Kidney (tissue), 14 donors: ENCODE measurements around the gene MYOT. TPM values are rescaled to one million over a fixed set of nuclear protein-coding genes. Genes with fewer than 3 reads are reported as not detected.

Source experiments
- DNase-seq, 5 donors: peaks; one replicate each; pipeline ENCODE4 v3.0.0-alpha.2; 2013 to 2020
- FAIRE-seq: peaks from 2 replicates; lab custom pipeline; 2012; peaks lifted over from hg19 to GRCh38; lab: Jason Lieb, UNC
- H3K27ac ChIP-seq, 2 donors: one replicate each; pipeline ENCODE4 v1.7.0; 2013; ENCODE audit warnings: low read depth in 2 of 2, low read length in 2 of 2, inconsistent platforms in 1 of 2
- H3K27me3 ChIP-seq: one replicate; pipeline ENCODE4 v1.7.1; 2013; ENCODE audit warnings: low read length, inconsistent platforms; ENCODE audit not compliant: control insufficient read depth, insufficient read depth
- H3K36me3 ChIP-seq, 3 donors: one replicate each; pipeline versions ENCODE4 v1.7.0 to v1.7.1; 2013; ENCODE audit warnings: low read length in 3 of 3, control low read depth in 1 of 3, inconsistent platforms in 1 of 3; ENCODE audit not compliant: insufficient read depth in 3 of 3, control insufficient read depth in 2 of 3
- H3K4me1 ChIP-seq, 3 donors: one replicate each; pipeline versions ENCODE4 v1.7.0 to v1.7.1; 2013; ENCODE audit warnings: low read length in 3 of 3, inconsistent platforms in 1 of 3, low read depth in 1 of 3; ENCODE audit not compliant: control insufficient read depth in 2 of 3, insufficient read depth in 2 of 3
- H3K4me3 ChIP-seq, 3 donors: one replicate each; pipeline versions ENCODE4 v1.7.0 to v1.8.1; 2013; ENCODE audit warnings: low read length in 3 of 3, control low read depth in 1 of 3, inconsistent platforms in 1 of 3
- H3K9ac ChIP-seq, 3 donors: one replicate each; pipeline versions ENCODE4 v1.7.0 to v1.7.1; 2013; ENCODE audit warnings: low read length in 3 of 3, control low read depth in 1 of 3, inconsistent platforms in 1 of 3
- H3K9me3 ChIP-seq, 3 donors: one replicate each; pipeline versions ENCODE4 v1.7.0 to v1.7.1; 2013; ENCODE audit warnings: low read length in 3 of 3, control low read depth in 1 of 3, inconsistent platforms in 1 of 3; ENCODE audit not compliant: control insufficient read depth in 2 of 3, insufficient read depth in 1 of 3
- intact Hi-C: fragments of 100-400 bp; cut with DNase I; formaldehyde crosslinking; loops from one replicate; pipeline ENCODE4 v1.11.1; 2022
- polyA plus RNA-seq: library from polyadenylated mRNA; stranded (reverse); fragments of 350-450 nt; fragmentation: Illumina TruSeq; extraction: RNeasy Lipid Tissue Mini Kit (QIAGEN cat#74804); gene quantifications from one replicate; pipeline ENCODE4 v1.2.3, GENCODE V29; 2014; ENCODE audit warnings: low read depth, low replicate concordance; ENCODE audit not compliant: insufficient read depth
- total RNA-seq: library from RNA; stranded (reverse); fragmentation: NEBNext Ultra II Directional; extraction: Animal tissue kit (Norgen Biotek cat#: 25700); gene quantifications from one replicate; pipeline ENCODE4 v1.2.1, GENCODE V29; 2021
- TF ChIP-seq, protein P1 (sequence below): IDR thresholded peaks from 3 replicates; pipeline ENCODE4 v1.5.1; 2012; ENCODE audit warnings: mild to moderate bottlenecking, moderate library complexity, borderline replicate concordance; ENCODE audit not compliant: insufficient read depth; ENCODE audit errors: extremely low read depth
- donor health status: control.
- donor health status: control.
- donor health status: control.
- donor health status: control.
- donor health status: control.
- donor health status: DM: yes; HTN: yes; CAD: no.
- donor health status: Normal renal cell carcinoma (clear cell type).

MYOT gene
- total and polyA plus RNA-seq, 2 donors from 2014 or later: 0.94 to 2.3 TPM

DNA sequence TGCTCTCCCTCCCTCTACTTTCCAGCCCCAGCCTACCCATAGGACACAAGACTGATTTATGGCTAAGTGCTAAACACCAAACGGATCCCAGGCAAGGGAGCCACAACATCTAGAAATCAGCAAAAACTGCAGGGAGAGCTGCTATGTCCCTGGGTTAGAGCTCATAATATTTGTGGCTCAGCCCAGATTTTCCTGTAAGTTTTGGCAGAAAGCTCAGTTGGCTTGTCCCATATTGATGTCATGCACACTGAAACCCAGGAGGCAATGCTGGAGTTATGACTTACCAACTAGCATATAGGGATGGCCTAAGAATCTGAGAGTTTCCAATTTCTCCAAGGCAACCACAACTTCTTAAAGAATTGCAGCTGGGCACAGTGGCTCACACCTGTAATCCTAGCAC is 44.7 kb upstream of the MYOT start:
- intact Hi-C loops: no loop called here
- H3K4me3 ChIP-seq: no peak overlapping the region
- DNase-seq (no peak), FAIRE-seq (no peak)
- H3K27ac ChIP-seq: no peak overlapping the region
- H3K9me3 ChIP-seq: peaks cover 0 to 2% (median 0%) of the 10 kb centered on the region in 3 donors
- no peaks in the 10 kb centered on the region for H3K27me3 ChIP-seq
- no peak overlapping the region for H3K9ac ChIP-seq
- no peaks in the 10 kb centered on the region for H3K4me1 ChIP-seq
- H3K36me3 ChIP-seq: no peaks in the 10 kb centered on the region
- TF ChIP-seq, protein P1, sequence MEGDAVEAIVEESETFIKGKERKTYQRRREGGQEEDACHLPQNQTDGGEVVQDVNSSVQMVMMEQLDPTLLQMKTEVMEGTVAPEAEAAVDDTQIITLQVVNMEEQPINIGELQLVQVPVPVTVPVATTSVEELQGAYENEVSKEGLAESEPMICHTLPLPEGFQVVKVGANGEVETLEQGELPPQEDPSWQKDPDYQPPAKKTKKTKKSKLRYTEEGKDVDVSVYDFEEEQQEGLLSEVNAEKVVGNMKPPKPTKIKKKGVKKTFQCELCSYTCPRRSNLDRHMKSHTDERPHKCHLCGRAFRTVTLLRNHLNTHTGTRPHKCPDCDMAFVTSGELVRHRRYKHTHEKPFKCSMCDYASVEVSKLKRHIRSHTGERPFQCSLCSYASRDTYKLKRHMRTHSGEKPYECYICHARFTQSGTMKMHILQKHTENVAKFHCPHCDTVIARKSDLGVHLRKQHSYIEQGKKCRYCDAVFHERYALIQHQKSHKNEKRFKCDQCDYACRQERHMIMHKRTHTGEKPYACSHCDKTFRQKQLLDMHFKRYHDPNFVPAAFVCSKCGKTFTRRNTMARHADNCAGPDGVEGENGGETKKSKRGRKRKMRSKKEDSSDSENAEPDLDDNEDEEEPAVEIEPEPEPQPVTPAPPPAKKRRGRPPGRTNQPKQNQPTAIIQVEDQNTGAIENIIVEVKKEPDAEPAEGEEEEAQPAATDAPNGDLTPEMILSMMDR: no peak

- intact Hi-C loops: no loop called here
- FAIRE-seq: no peak
- Histone ChIP-seq H3K9me3 (peaks cover 0 to 2% (median 0%) of the 10 kb centered on the region in 3 donors), H3K4me3 (no peak overlapping the region), H3K27ac (no peak overlapping the region), H3K4me1 (no peaks in the 10 kb centered on the region), H3K9ac (no peak overlapping the region), H3K27me3 (no peaks in the 10 kb centered on the region), H3K36me3 (no peaks in the 10 kb centered on the region)
- DNase-seq: no peak
- TF ChIP-seq, protein P1: no peak
These were observed 42.5 kb upstream of the MYOT start for GRCh38 chr5:137825165-137825564.

DNA sequence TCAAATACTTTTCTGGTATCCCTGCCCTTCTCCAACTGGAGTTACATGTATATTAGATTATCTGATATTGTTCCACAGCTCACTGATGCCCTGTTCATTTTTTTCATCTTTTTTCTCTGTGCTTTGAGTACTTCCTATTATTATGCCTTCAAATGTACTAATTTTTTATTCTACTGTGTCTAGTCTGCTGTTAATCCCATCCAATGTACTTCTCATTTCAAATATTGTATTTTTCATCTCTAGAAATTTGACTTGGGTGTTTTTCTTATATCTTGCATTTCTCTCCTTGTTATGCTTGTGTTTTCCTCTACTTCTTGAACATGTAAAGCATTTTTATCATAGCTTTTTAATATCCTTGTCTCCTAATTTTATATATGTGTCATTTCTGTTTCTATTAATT is 41.6 kb upstream of the MYOT start:
- Histone ChIP-seq H3K9ac (no peak overlapping the region), H3K27ac (no peak overlapping the region), H3K27me3 (no peaks in the 10 kb centered on the region), H3K4me1 (no peaks in the 10 kb centered on the region), H3K9me3 (peaks cover 0 to 2% (median 0%) of the 10 kb centered on the region in 3 donors), H3K4me3 (no peak overlapping the region), H3K36me3 (no peaks in the 10 kb centered on the region)
- DNase-seq: no peak
- TF ChIP-seq, protein P1: no peak
- FAIRE-seq: no peak
- intact Hi-C loops: no loop called here

DNA sequence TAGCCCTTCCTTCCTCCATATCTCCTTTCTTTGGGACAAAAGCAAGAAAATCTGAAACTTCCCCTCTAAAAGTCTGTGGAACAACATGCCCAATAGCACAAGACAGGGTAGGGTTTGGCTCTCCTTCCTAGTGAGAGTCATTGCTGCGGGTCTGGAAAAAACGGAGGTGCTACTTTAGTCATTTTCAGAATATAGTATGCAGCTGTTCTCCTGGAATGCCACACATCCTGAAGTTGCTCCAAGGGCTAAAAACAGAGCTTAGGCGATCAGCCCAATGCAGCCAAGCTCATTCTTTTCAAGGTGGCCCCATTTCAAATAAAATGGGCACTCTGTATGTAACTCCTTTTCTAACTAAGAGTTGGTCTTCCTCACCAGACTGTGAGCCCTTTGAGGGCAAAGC is 39.5 kb upstream of the MYOT start:
- H3K27me3 ChIP-seq: no peaks in the 10 kb centered on the region
- no peak overlapping the region for H3K27ac ChIP-seq
- TF ChIP-seq, protein P1: no peak

More for the DNA sequence above, 39.5 kb upstream of the MYOT start:
- intact Hi-C loops: no loop called here
- FAIRE-seq (no peak), DNase-seq (no peak)
- Histone ChIP-seq H3K4me3 (no peak overlapping the region), H3K9me3 (peaks cover 0 to 2% (median 0%) of the 10 kb centered on the region in 3 donors), H3K9ac (no peak overlapping the region), H3K4me1 (no peaks in the 10 kb centered on the region), H3K36me3 (no peaks in the 10 kb centered on the region)
